Bronchial epithelial cell (primary cell): ENCODE measurements around the gene HCFC1. TPM values are rescaled to one million over a fixed set of nuclear protein-coding genes. Genes with fewer than 3 reads are reported as not detected.

Experiments used
- DNase-seq: peaks from one replicate; pipeline ENCODE4 v3.0.0-alpha.2; 2010; ENCODE audit warnings: low read depth
- FAIRE-seq: peaks from 2 replicates; lab custom pipeline; 2011; peaks lifted over from hg19 to GRCh38; lab: Jason Lieb, UNC
- H3K27me3 ChIP-seq: 2 replicates; pipeline ENCODE4 v1.5.1; 2011; ENCODE audit warnings: low read length; ENCODE audit not compliant: control insufficient read depth, insufficient read depth
- H3K36me3 ChIP-seq: 2 replicates; pipeline ENCODE4 v1.5.1; 2011; ENCODE audit warnings: low read length; ENCODE audit not compliant: control insufficient read depth, insufficient read depth
- H3K4me3 ChIP-seq: 2 replicates; pipeline ENCODE4 v1.5.1; 2011; ENCODE audit warnings: mild to moderate bottlenecking, low read depth, low read length, control low read depth
- CTCF ChIP-seq: IDR thresholded peaks from 2 replicates; pipeline ENCODE4 v1.5.1; 2011; ENCODE audit warnings: mild to moderate bottlenecking, moderate library complexity, low read length, control low read depth, inconsistent platforms; ENCODE audit not compliant: insufficient read depth, severe bottlenecking
- total RNA-seq: library from RNA; depleted of rRNA; stranded (reverse); fragments of >200 nt; gene quantifications from 2 replicates; pipeline ENCODE4 v1.2.1, GENCODE V29; 2014

The HCFC1 gene
- total RNA-seq, 1 donor from 2014 or later: 5.5 TPM

DNA sequence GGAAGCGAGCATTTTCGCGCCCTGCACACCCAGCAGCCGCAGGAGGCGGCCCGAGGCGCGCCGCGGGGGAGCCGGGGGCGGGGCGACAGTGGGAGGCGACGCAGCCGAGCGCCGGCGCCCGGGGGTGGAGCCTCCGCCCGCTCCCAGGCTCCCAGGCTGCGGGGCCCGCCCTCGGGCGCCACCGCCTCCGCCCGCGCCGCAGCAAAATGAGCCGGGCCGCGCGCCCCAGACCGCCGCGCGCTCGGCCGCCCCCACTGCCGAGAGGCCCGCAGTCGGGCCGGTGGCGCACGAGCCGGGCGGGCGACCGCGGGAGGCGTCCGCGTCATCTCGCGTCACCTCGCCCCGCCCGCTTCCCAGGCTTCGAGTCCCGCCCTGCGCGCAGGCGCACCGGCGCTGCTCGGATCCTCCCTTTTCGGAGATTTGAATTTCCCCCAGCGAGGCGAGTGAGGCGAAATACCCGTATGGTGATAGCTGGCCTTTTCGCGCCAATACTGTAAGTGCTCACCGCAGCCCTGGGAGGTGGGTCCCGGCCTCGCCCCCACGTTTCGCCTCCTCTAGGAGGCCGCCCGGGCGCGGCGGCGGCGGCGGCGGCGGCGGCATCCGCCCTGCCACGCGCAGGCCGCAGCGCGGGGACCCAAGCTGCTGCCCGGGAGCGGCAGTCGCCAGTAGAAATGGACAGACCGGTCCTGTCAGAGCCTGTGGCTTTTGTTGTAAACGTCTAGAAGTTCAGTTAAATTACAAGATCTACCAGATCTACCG is 929 bp upstream of the HCFC1 start, which contains the start of gene TMEM187:
Gene TMEM187 (plus strand): TSS at position 387 of the 759 bp plus-strand sequence. CDS start 9,309 bp downstream, outside the sequence.
- Histone ChIP-seq H3K36me3 (no peaks in the 10 kb centered on the region), H3K4me3 (peak within 1 kb of the TSS; percentile 80), H3K27me3 (no peaks in the 10 kb centered on the region)
- DNase-seq (peak; percentile 59), FAIRE-seq (no peak)
- TF ChIP-seq CTCF: no peak

DNA sequence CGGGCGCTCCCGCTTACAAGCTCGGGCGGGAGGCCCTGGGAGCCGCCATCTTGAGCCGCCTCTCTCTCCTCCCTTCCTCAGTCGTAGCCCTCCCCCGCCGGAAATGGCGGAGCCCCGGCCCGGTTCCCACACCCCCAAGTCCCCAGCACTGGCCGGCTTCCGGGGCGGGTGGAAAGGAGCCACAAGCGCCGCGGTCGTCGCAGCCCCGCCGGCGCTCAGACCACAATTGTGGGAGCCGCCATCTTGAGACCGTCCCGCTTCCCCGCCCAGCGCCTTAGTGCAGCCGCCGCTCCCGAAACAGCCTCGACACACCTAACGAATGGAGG is 531 bp downstream of the HCFC1 start:
- peak; percentile 64 for DNase-seq
- peaks cover 2% of the 10 kb centered on the region for H3K36me3 ChIP-seq
- H3K4me3 ChIP-seq: peak overlapping the region; percentile 80
- H3K27me3 ChIP-seq: no peaks in the 10 kb centered on the region
- TF ChIP-seq CTCF: no peak
- FAIRE-seq: no peak

DNA sequence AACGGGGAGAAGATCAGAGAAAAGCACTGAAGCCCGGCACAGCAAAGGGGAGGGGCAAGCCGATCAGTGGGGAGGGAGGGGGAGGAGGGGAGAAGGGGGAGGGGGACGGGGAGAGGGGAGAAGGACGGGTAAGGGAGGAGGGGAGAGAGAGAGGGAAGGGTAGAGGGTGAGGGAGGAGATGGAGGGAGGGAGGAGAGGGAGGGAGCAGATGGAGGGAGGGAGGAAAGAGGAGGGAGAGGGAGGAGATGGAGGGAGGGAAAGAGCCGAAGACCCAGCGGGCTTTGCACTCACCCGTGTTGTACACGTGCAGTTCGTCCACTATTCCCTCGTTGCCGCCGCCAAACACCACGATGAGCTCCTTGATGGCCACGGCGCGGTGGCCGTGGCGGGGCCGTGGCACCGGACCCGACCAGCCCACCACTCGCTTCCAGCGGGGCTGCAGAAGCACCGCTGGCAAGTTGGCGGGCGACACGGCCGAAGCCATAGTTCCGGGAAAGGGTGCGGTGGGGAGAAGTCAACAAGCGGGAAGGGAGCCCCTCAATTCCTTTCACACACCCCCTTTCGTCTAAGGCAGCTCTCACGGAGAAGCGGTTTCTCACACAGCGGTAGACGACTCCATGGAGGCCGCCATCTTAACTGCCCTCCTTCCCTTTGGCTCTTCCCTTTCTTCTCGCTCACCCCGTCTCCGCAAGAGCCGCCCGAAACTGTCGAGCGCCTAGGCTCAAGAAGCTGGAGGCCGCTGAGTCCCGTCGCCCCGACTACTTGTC is 1.1 kb downstream of the HCFC1 start:
- peaks cover 2% of the 10 kb centered on the region for H3K36me3 ChIP-seq
- no peak for FAIRE-seq
- no peaks in the 10 kb centered on the region for H3K27me3 ChIP-seq
- DNase-seq: no peak
- H3K4me3 ChIP-seq: peak overlapping the region; percentile 80
- TF ChIP-seq CTCF: no peak

- Histone ChIP-seq H3K27me3 (no peaks in the 10 kb centered on the region), H3K36me3 (peaks cover 2% of the 10 kb centered on the region), H3K4me3 (peak overlapping the region; percentile 80)
- DNase-seq: no peak
- FAIRE-seq: no peak
- TF ChIP-seq CTCF: no peak
Observed at GRCh38 chrX:153969904-153970356, 1.7 kb downstream of the HCFC1 start.

- no peak for FAIRE-seq
- Histone ChIP-seq H3K27me3 (no peaks in the 10 kb centered on the region), H3K4me3 (peak overlapping the region; percentile 80), H3K36me3 (peaks cover 2% of the 10 kb centered on the region)
- no peak for TF ChIP-seq CTCF
- no peak for DNase-seq
Observed at GRCh38 chrX:153969125-153969903, 2.3 kb downstream of the HCFC1 start.
